ENCODE results near the gene MCM10.

DNA sequence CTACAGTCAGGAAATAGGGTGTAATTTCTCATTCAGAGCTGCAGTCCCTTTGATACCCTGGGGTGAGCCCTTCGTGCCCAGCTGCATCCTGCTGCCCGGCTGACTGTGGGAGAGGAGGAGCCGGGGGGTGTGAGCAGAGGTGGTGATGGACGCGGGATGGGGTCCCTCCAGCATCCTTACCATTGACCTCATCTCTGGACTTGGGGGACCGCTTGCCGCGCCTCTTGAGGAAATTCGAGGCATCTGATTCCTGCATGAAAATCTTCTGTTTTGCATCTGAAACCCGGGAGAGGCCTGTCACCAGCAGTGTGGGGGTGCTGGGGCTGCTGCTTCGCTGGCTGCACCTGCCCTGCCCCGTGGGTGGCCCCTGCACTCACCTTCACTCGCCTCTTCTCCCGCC, 72.0 kb downstream of the MCM10 start:
- TF ChIP-seq, protein P1, sequence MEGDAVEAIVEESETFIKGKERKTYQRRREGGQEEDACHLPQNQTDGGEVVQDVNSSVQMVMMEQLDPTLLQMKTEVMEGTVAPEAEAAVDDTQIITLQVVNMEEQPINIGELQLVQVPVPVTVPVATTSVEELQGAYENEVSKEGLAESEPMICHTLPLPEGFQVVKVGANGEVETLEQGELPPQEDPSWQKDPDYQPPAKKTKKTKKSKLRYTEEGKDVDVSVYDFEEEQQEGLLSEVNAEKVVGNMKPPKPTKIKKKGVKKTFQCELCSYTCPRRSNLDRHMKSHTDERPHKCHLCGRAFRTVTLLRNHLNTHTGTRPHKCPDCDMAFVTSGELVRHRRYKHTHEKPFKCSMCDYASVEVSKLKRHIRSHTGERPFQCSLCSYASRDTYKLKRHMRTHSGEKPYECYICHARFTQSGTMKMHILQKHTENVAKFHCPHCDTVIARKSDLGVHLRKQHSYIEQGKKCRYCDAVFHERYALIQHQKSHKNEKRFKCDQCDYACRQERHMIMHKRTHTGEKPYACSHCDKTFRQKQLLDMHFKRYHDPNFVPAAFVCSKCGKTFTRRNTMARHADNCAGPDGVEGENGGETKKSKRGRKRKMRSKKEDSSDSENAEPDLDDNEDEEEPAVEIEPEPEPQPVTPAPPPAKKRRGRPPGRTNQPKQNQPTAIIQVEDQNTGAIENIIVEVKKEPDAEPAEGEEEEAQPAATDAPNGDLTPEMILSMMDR (IDR thresholded peaks at IDR 0.05; ENCODE audit: insufficient read depth, low read length), result no peak
- TF ChIP-seq POLR2AphosphoS5 (IDR thresholded peaks at IDR 0.05; ENCODE audit: low read depth), result no peak
- TF ChIP-seq SPI1 (IDR thresholded peaks at IDR 0.05; ENCODE audit: borderline replicate concordance, low read depth), result no peak

Data from HL-60 (cell line).